HEK293 (cell line): Measurements from ENCODE around the gene ELMO1.

Experiments
- GLI4 ChIP-seq: fragments of 450-650 bp; formaldehyde crosslinking; IDR thresholded peaks from 2 replicates; pipeline ENCODE4 v1.5.1; 2016; ENCODE audit warnings: missing biosample characterization, missing genetic modification characterization
- SP2 ChIP-seq: fragments of 450-650 bp; formaldehyde crosslinking; IDR thresholded peaks from 2 replicates; pipeline ENCODE4 v1.5.1; 2016; ENCODE audit warnings: missing biosample characterization, missing genetic modification characterization
- YY1 ChIP-seq: fragments of 450-650 bp; formaldehyde crosslinking; IDR thresholded peaks from 2 replicates; pipeline ENCODE4 v1.5.1; 2018; ENCODE audit warnings: missing biosample characterization, missing genetic modification characterization
- ZNF138 ChIP-seq: fragments of 450-650 bp; formaldehyde crosslinking; IDR thresholded peaks from 2 replicates; pipeline ENCODE4 v1.5.1; 2016; ENCODE audit warnings: missing biosample characterization, missing genetic modification characterization, borderline replicate concordance
- ZNF350 ChIP-seq: fragments of 450-650 bp; formaldehyde crosslinking; IDR thresholded peaks from 2 replicates; pipeline ENCODE4 v1.5.0; 2017; ENCODE audit warnings: missing biosample characterization, mild to moderate bottlenecking, missing genetic modification characterization
- ZNF366 ChIP-seq: fragments of 450-650 bp; formaldehyde crosslinking; conservative IDR thresholded peaks from 2 replicates; pipeline ENCODE4 v1.5.1; 2016; ENCODE audit warnings: missing biosample characterization, missing genetic modification characterization
- ZNF501 ChIP-seq: fragments of 450-650 bp; formaldehyde crosslinking; IDR thresholded peaks from 2 replicates; pipeline ENCODE4 v1.5.1; 2016; ENCODE audit warnings: missing biosample characterization, missing genetic modification characterization
- ZNF768 ChIP-seq: fragments of 450-650 bp; formaldehyde crosslinking; IDR thresholded peaks from 2 replicates; pipeline ENCODE4 v1.5.1; 2018; ENCODE audit warnings: missing biosample characterization, mild to moderate bottlenecking, missing genetic modification characterization
- ZNF830 ChIP-seq: fragments of 450-650 bp; IDR thresholded peaks from 2 replicates; pipeline ENCODE4 v1.5.0; 2018; ENCODE audit warnings: missing biosample characterization, missing genetic modification characterization, low read depth, mild to moderate bottlenecking, moderate library complexity
- TF ChIP-seq, protein P1 (sequence below): fragments of 450-650 bp; formaldehyde crosslinking; IDR thresholded peaks from 2 replicates; pipeline ENCODE4 v1.5.1; 2016; ENCODE audit warnings: missing biosample characterization, missing genetic modification characterization
- TF ChIP-seq, protein P2 (sequence below): sonication (generic); formaldehyde crosslinking; IDR thresholded peaks from 2 replicates; pipeline ENCODE4 v1.8.1; 2022; ENCODE audit warnings: mild to moderate bottlenecking, moderate library complexity, missing genetic modification reagents
- TF ChIP-seq, protein P3 (sequence below): fragments of 450-650 bp; formaldehyde crosslinking; IDR thresholded peaks from 2 replicates; pipeline ENCODE4 v1.5.1; 2016; ENCODE audit warnings: missing biosample characterization, missing genetic modification characterization, borderline replicate concordance
- TF ChIP-seq, protein P4 (sequence below): fragments of 450-650 bp; formaldehyde crosslinking; IDR thresholded peaks from 2 replicates; pipeline ENCODE4 v1.5.1; 2016; ENCODE audit warnings: missing biosample characterization, missing genetic modification characterization

DNA sequence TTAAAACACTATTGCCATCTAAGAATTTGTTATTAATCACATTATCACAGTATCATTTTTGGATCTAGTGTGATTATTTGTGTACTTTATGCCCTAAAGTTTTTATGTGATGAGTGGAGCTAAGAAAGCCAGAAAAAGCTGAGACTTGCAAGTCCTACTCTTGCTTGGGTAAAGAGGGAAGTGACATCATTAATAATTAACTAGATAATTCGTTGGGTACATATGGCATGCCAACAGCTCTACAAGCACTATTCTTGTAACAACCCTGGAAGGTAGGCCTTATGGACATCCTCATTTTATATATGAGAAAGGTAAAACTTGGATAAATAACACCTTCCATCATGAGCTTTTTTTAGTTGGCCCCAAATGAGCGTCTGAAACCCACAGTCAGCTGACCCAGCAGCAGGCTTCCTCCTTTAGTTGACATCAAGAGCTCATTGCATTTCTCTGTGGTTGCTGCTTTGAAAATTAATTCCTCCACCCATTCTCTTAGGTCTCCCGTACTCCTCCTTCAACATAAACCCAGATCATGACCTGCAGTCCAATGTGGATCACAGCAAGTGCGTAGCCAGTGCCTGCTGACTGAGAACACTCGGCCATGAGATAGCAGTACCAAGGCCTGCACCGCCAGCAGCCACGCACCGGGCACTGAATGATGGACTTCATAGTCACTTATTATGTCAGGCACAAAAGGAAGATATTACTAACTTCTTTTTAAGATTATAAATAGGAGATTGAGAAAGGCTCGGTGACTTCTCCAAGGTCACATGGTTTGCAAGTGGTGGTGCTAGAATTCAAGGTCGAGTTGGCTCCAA lies 432.4 kb downstream of the ELMO1 start:
- no peak for TF ChIP-seq SP2 (tag by site-specific recombination)
- TF ChIP-seq, protein P1, sequence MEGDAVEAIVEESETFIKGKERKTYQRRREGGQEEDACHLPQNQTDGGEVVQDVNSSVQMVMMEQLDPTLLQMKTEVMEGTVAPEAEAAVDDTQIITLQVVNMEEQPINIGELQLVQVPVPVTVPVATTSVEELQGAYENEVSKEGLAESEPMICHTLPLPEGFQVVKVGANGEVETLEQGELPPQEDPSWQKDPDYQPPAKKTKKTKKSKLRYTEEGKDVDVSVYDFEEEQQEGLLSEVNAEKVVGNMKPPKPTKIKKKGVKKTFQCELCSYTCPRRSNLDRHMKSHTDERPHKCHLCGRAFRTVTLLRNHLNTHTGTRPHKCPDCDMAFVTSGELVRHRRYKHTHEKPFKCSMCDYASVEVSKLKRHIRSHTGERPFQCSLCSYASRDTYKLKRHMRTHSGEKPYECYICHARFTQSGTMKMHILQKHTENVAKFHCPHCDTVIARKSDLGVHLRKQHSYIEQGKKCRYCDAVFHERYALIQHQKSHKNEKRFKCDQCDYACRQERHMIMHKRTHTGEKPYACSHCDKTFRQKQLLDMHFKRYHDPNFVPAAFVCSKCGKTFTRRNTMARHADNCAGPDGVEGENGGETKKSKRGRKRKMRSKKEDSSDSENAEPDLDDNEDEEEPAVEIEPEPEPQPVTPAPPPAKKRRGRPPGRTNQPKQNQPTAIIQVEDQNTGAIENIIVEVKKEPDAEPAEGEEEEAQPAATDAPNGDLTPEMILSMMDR (tag by site-specific recombination): no peak
- TF ChIP-seq ZNF501 (tag by site-specific recombination): no peak
- TF ChIP-seq YY1 (tag by site-specific recombination): no peak
- no peak for TF ChIP-seq ZNF350
- TF ChIP-seq, protein P2, sequence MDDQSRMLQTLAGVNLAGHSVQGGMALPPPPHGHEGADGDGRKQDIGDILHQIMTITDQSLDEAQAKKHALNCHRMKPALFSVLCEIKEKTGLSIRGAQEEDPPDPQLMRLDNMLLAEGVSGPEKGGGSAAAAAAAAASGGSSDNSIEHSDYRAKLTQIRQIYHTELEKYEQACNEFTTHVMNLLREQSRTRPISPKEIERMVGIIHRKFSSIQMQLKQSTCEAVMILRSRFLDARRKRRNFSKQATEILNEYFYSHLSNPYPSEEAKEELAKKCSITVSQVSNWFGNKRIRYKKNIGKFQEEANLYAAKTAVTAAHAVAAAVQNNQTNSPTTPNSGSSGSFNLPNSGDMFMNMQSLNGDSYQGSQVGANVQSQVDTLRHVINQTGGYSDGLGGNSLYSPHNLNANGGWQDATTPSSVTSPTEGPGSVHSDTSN (CRISPR knock-in tag): no peak
- TF ChIP-seq GLI4: no peak
- TF ChIP-seq ZNF768 (tag by site-specific recombination): no peak
- TF ChIP-seq, protein P3, sequence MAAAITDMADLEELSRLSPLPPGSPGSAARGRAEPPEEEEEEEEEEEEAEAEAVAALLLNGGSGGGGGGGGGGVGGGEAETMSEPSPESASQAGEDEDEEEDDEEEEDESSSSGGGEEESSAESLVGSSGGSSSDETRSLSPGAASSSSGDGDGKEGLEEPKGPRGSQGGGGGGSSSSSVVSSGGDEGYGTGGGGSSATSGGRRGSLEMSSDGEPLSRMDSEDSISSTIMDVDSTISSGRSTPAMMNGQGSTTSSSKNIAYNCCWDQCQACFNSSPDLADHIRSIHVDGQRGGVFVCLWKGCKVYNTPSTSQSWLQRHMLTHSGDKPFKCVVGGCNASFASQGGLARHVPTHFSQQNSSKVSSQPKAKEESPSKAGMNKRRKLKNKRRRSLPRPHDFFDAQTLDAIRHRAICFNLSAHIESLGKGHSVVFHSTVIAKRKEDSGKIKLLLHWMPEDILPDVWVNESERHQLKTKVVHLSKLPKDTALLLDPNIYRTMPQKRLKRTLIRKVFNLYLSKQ (tag by site-specific recombination): no peak
- no peak for TF ChIP-seq ZNF138 (tag by site-specific recombination)
- TF ChIP-seq, protein P4, sequence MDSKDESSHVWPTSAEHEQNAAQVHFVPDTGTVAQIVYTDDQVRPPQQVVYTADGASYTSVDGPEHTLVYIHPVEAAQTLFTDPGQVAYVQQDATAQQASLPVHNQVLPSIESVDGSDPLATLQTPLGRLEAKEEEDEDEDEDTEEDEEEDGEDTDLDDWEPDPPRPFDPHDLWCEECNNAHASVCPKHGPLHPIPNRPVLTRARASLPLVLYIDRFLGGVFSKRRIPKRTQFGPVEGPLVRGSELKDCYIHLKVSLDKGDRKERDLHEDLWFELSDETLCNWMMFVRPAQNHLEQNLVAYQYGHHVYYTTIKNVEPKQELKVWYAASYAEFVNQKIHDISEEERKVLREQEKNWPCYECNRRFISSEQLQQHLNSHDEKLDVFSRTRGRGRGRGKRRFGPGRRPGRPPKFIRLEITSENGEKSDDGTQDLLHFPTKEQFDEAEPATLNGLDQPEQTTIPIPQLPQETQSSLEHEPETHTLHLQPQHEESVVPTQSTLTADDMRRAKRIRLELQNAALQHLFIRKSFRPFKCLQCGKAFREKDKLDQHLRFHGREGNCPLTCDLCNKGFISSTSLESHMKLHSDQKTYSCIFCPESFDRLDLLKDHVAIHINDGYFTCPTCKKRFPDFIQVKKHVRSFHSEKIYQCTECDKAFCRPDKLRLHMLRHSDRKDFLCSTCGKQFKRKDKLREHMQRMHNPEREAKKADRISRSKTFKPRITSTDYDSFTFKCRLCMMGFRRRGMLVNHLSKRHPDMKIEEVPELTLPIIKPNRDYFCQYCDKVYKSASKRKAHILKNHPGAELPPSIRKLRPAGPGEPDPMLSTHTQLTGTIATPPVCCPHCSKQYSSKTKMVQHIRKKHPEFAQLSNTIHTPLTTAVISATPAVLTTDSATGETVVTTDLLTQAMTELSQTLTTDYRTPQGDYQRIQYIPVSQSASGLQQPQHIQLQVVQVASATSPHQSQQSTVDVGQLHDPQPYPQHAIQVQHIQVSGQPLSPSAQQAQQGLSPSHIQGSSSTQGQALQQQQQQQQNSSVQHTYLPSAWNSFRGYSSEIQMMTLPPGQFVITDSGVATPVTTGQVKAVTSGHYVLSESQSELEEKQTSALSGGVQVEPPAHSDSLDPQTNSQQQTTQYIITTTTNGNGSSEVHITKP (tag by site-specific recombination): no peak
- TF ChIP-seq ZNF830 (tag by site-specific recombination): no peak
- TF ChIP-seq ZNF366 (tag by site-specific recombination): no peak
